ENCODE measurements around the gene LCE1E.

DNA sequence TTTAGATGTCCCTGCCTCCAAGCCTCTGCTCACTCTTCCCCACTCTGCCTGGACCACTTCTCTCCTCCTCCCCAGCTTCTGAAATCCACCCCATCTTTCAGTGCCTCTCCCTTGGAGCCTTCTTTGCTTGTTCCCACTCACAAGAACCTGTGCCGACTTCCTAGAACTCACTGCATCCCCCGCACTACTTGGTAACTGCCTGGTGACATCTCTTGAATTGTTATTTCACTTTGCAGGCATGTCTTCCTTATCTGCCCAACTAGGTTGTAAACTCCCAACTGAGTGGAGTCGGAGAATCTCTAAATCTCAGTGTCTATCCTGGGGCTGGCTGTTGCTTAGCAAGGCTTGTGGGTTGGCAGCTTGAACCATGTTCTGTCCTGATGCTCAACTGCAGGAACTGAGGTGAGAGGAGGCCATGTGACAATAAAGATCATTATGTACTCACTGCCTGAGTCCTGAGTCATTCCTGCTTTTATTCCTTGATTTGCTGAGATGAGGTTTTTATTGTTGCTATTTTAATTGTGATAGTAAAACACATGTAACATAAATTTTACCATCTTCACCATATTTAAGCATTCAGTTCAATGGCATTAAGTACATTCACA, 24.3 kb upstream of the LCE1E start:
- TF ChIP-seq, protein P1, sequence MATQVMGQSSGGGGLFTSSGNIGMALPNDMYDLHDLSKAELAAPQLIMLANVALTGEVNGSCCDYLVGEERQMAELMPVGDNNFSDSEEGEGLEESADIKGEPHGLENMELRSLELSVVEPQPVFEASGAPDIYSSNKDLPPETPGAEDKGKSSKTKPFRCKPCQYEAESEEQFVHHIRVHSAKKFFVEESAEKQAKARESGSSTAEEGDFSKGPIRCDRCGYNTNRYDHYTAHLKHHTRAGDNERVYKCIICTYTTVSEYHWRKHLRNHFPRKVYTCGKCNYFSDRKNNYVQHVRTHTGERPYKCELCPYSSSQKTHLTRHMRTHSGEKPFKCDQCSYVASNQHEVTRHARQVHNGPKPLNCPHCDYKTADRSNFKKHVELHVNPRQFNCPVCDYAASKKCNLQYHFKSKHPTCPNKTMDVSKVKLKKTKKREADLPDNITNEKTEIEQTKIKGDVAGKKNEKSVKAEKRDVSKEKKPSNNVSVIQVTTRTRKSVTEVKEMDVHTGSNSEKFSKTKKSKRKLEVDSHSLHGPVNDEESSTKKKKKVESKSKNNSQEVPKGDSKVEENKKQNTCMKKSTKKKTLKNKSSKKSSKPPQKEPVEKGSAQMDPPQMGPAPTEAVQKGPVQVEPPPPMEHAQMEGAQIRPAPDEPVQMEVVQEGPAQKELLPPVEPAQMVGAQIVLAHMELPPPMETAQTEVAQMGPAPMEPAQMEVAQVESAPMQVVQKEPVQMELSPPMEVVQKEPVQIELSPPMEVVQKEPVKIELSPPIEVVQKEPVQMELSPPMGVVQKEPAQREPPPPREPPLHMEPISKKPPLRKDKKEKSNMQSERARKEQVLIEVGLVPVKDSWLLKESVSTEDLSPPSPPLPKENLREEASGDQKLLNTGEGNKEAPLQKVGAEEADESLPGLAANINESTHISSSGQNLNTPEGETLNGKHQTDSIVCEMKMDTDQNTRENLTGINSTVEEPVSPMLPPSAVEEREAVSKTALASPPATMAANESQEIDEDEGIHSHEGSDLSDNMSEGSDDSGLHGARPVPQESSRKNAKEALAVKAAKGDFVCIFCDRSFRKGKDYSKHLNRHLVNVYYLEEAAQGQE (IDR thresholded peaks at IDR 0.05; ENCODE audit: insufficient read depth in 1 of 2, low read depth in 2 of 2, low read length in 1 of 2) = no peak
- no peak for TF ChIP-seq TCF7L2 (IDR thresholded peaks at IDR 0.05; ENCODE audit: low read depth, low read length)
- TF ChIP-seq, protein P2, sequence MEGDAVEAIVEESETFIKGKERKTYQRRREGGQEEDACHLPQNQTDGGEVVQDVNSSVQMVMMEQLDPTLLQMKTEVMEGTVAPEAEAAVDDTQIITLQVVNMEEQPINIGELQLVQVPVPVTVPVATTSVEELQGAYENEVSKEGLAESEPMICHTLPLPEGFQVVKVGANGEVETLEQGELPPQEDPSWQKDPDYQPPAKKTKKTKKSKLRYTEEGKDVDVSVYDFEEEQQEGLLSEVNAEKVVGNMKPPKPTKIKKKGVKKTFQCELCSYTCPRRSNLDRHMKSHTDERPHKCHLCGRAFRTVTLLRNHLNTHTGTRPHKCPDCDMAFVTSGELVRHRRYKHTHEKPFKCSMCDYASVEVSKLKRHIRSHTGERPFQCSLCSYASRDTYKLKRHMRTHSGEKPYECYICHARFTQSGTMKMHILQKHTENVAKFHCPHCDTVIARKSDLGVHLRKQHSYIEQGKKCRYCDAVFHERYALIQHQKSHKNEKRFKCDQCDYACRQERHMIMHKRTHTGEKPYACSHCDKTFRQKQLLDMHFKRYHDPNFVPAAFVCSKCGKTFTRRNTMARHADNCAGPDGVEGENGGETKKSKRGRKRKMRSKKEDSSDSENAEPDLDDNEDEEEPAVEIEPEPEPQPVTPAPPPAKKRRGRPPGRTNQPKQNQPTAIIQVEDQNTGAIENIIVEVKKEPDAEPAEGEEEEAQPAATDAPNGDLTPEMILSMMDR (IDR thresholded peaks at IDR 0.05) = no peak
- no peak for TF ChIP-seq POLR2AphosphoS5 (IDR thresholded peaks at IDR 0.05; ENCODE audit: low read depth, low read length)
- no peak for TF ChIP-seq SIN3A (IDR thresholded peaks at IDR 0.05; ENCODE audit: borderline replicate concordance, insufficient read depth, low read depth, low read length)

Measured in Panc1 (cell line).